CD4-positive, alpha-beta T cell treated with Interleukin-17A for 4 hours (primary cell): ENCODE measurements around the gene POU3F2.

Experiments used
- DNase-seq: peaks from one replicate; pipeline ENCODE4 v3.0.0-alpha.2; 2020; ENCODE audit warnings: mixed read lengths

The POU3F2 gene

GRCh38 chr6:98831057-98831958, 3.1 kb upstream of the POU3F2 start:
- no peak for DNase-seq

DNA sequence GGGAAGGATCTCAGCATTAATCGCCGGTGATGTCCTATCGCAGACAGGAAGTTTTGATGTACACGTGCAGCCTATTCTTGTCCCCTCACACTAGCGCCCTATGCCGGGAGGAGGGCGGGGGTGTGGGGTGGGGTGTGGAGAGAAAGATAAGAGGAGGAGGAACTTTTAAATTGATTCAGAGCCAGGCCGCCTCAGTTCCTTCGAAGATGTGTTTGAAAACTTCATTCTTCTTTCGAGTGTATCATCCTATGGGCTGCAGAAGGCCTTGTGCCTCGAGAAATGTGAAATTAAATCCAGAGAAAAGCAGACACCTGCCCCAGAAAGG, 2.5 kb upstream of the POU3F2 start:
- DNase-seq, result no peak

GRCh38 chr6:98832284-98833056, 1.9 kb upstream of the POU3F2 start:
- no peak for DNase-seq

GRCh38 chr6:98833057-98833306, 1.4 kb upstream of the POU3F2 start:
- no peak for DNase-seq

GRCh38 chr6:98833307-98834059, 891 bp upstream of the POU3F2 start:
- DNase-seq, result no peak

DNA sequence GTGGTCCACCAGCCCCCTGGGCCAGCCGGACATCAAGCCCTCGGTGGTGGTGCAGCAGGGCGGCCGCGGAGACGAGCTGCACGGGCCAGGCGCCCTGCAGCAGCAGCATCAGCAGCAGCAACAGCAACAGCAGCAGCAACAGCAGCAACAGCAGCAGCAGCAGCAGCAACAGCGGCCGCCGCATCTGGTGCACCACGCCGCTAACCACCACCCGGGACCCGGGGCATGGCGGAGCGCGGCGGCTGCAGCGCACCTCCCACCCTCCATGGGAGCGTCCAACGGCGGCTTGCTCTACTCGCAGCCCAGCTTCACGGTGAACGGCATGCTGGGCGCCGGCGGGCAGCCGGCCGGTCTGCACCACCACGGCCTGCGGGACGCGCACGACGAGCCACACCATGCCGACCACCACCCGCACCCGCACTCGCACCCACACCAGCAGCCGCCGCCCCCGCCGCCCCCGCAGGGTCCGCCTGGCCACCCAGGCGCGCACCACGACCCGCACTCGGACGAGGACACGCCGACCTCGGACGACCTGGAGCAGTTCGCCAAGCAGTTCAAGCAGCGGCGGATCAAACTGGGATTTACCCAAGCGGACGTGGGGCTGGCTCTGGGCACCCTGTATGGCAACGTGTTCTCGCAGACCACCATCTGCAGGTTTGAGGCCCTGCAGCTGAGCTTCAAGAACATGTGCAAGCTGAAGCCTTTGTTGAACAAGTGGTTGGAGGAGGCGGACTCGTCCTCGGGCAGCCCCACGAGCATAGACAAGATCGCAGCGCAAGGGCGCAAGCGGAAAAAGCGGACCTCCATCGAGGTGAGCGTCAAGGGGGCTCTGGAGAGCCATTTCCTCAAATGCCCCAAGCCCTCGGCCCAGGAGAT, 1.0 kb downstream of the POU3F2 start:
- no peak for DNase-seq

- DNase-seq, result no peak
These were observed 1.9 kb downstream of the POU3F2 start for GRCh38 chr6:98836025-98836961.

DNA sequence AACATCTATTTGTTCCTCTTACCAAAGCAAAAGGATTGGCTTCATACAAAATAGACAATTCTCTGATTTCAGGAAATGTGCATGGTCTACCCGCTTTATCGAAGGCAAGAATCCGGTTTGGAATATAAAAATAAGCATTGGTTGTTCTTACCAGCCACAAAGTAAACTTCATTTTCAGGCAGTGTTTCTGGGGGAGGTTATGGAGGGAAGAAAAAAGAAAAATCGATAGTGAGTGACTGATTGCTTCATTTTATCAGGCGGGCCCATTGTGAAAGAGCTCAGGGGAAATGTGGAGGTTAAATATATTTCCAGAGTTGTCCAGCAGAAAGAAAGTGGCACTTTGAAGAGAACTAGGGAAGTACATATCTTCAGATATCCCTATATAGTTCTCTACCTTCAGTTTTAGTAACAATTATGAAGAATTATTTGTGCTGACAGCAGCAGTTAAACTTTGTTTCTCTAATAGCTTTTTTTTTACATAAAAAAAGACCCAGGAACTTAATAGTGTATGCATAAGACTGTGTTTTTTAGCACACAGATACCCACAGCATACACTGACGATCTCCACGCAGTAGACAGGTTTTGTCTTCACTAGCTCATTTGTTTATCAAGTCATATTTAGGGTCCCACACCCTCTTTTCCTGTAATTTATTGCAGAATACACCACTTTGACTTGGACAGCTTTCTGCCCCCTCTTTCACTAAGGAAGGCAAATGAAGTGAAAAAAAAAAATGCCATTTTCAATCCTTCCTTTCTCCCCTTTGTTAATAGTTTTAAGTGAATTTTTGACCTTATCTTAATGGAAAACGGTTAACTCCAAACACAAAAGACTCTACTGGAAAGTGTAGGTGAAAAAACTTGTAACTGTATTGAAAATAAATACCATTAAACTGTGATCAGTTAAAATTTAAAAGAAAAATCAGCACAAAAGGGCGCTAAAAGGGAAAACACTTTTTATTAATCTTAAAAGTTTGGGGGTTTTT, 2.9 kb downstream of the POU3F2 start:
- DNase-seq, result no peak

GRCh38 chr6:98838032-98838431, 3.7 kb downstream of the POU3F2 start:
- DNase-seq, result no peak

DNA sequence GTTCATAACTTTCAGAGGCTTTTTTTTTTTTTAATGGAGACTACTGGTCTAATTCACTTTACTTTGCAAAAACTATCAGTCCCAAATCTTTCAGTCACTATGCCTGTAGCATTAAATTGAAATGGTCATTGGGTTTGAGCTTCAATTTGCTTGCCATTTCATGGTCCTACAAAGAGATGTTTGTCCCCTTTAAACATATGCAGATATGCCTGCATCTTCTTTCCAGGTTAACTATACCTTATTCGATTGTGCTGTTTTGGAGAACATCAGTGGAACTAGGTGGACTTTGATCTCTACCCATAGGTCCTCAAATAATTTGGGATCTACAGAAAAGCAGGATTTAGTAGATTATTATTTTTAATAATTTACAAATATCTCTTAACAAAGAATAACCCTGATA, 4.6 kb downstream of the POU3F2 start:
- no peak for DNase-seq

- no peak for DNase-seq
These were observed 5.5 kb downstream of the POU3F2 start for GRCh38 chr6:98839781-98840361.

- no peak for DNase-seq
These were observed 6.0 kb downstream of the POU3F2 start for GRCh38 chr6:98840385-98840784.

DNA sequence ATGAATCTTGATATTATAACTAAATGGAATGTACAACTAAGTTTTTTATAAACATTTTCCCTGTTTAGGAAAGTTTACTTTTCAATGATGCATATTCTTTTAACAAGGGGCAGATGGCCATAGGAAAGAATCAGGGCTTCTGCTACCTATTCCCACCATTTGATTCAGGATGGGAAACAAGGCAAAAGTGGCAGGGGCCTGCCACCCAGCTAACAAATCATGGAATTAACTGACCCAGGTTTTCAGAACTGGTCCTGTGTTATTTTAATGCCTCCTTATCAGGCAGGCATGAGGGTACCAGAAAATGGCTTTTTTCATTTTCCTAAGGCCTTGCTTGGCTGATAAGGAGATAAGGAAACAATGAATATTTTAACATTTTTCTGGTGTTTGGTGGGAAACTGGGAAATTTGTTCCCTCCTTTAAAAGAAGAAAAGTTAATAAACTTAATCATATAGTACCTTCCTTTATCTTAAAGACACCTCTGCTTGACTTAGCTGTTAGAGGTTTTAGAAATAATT, 6.7 kb downstream of the POU3F2 start:
- no peak for DNase-seq

DNA sequence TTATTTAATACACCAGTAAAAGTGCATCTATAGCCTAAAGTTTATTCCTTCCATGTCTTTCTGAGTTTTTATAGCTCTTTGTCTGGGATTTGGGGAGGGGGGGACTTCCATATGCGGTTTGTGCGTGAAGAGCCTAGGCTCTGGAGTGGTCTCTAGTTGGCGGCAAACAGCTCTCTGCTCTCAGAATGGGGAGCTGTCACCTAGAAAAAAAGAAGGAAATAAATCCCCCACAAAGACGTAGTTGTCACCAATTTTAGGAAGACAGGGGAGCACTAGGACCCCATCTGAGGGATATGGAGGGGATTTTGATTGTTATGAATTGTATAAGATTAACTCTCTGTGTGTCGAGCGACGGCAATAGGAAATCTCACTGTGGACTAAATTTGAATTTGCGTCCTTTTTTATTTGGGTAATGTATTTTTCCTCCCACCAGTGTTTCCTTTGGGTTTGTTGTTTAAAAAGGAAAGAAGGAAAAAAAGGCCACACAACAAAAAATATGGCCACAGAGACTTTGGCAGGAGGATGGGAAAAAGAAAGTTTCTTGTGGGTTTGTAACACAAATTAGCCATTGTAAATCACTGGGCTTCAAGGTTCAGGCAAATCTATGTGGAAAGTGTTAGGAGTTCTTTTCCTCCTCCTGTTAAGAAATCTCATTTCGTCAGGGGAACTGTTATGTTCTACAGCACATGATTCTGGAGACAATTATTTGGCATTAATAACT, 7.4 kb downstream of the POU3F2 start:
- no peak for DNase-seq

DNA sequence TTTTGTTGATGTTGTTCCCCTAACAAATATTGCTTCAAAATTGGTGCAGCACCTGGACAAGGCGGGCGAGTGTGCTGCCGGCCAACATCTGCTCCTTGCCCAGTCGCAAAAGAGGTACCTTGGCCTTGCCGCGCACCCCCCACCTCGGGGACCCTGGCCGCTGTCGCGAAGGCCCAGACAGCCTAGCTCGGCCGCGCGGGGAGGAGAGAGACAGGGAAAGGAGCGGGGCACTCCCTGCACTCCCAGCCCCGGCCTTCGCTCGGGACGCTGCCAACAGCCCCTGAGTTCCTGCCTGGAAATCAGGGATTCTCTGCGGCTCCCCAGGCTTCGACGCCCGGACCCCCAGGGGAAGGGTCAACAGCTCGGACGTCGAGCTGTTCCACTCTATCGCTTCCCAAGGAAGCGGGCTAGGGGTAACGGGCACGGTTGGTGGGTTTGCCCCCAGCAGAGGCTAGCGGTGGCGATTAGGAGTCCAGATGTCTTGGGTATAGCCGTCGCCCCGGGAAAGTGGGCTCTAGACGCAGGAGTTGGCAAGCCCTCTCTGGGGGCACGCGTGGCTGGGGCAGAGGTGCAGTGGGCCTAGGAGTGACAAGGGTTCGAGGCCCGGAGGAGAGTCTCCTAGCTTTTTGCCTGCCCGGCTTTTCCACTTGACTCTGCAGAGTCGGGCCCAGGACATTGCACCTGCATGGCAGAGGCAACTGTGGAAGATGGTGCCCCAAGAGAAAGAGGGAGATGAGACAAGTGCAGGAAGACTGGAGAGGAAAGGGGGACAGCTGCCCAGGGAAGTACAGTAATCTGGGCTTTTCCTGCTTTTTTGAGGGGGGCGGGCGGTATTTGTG, 8.2 kb downstream of the POU3F2 start:
- DNase-seq, result no peak

DNA sequence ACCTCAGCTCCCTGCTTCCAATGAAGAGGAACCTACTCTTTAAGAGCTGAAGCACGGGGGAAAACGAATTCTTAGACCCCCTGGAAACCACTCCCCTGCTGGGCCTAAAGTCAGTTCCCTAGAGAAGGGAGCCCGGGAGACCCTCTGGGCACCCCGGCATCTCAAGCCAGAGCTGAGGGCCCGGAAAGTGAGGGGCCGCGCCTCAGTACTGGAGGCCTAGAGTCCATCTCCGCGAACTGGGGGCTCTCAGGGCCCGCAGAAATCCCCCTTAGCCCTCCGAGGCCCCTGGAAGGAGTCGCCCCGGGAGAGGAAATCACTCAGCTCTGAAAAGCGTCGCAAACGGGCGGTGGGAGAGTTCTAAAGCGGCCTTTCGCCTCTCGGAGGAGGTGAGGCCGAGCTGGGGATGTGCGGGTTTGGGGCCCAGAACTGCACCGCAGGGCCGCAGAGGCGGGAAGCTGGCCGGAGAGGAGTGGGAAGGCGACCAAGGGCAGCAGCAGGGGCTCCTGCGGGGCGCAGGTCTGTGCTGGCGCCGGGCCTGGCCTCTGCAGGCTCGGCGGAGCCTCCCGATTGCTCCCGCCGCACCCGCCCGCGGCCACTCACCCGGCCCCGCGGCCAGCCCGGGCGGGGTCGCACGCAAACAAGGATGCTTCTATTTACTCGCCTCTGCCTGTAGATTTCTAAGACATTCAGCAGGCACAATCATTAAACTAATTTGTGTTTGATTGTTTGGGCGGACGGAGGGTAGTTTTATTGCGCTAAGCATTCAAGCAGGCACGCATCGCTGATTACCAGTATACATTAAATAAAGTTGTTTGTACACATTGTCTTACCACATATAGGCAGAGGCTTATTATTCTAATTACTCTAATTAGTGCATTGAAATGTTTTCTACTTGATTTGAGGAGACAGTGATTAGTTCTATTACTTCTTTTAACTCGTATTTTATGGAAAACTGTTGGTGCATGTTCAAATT, 9.2 kb downstream of the POU3F2 start:
- no peak for DNase-seq
